Keratinocyte (primary cell): ENCODE data around the gene NUFIP2. TPM values are rescaled to one million over a fixed set of nuclear protein-coding genes. Genes with fewer than 3 reads are reported as not detected.

Experiments used
- DNase-seq: peaks from one replicate; pipeline ENCODE4 v3.0.0-alpha.2; 2011; ENCODE audit warnings: low read depth, missing footprints, low spot score
- FAIRE-seq: peaks from 2 replicates; lab custom pipeline; 2011; peaks lifted over from hg19 to GRCh38; lab: Jason Lieb, UNC
- H2AFZ ChIP-seq: 2 replicates; pipeline ENCODE4 v1.6.0; 2012; ENCODE audit warnings: low read length, control low read depth, inconsistent platforms; ENCODE audit not compliant: control insufficient read depth
- H3K27ac ChIP-seq: 2 replicates; pipeline ENCODE4 v1.5.1; 2011; ENCODE audit warnings: low read length; ENCODE audit not compliant: control insufficient read depth, insufficient read depth
- H3K27me3 ChIP-seq: 3 replicates; pipeline ENCODE4 v1.6.0; 2011; ENCODE audit warnings: low read length; ENCODE audit not compliant: control insufficient read depth, insufficient read depth; ENCODE audit errors: extremely low read depth
- H3K36me3 ChIP-seq, 2 experiments: 2 replicates in 1 of 2; 3 replicates in 1 of 2; pipeline ENCODE4 v1.5.1; 2011; ENCODE audit warnings: low read length in 2 of 2, mild to moderate bottlenecking in 1 of 2; ENCODE audit not compliant: control insufficient read depth in 2 of 2, insufficient read depth in 2 of 2; ENCODE audit errors: extremely low read depth in 1 of 2
- H3K4me1 ChIP-seq: 3 replicates; pipeline ENCODE4 v1.5.1; 2011; ENCODE audit warnings: low read length; ENCODE audit not compliant: control insufficient read depth, insufficient read depth; ENCODE audit errors: extremely low read depth
- H3K4me2 ChIP-seq: 3 replicates; pipeline ENCODE4 v1.6.0; 2011; ENCODE audit warnings: low read depth, low read length; ENCODE audit not compliant: control insufficient read depth, insufficient read depth; ENCODE audit errors: extremely low read depth
- H3K4me3 ChIP-seq, 3 experiments: fragments of 200-600 bp in 1 of 3; sonication (generic) in 1 of 3; 2 replicates in 2 of 3; 3 replicates in 1 of 3; pipeline ENCODE4 v1.5.1; 2011 to 2016; ENCODE audit warnings: low read length in 3 of 3, mild to moderate bottlenecking in 3 of 3, control low read depth in 2 of 3, inconsistent platforms in 1 of 3, low read depth in 1 of 3, mixed read lengths in 1 of 3, mixed run types in 1 of 3, moderate library complexity in 1 of 3; ENCODE audit not compliant: control insufficient read depth in 2 of 3, insufficient read depth in 2 of 3; ENCODE audit errors: extremely low read depth in 1 of 3
- H3K79me2 ChIP-seq: 2 replicates; pipeline ENCODE4 v1.6.0; 2012; ENCODE audit warnings: low read length; ENCODE audit not compliant: control insufficient read depth, insufficient read depth
- H3K9ac ChIP-seq: 3 replicates; pipeline ENCODE4 v1.6.0; 2011; ENCODE audit warnings: low read length; ENCODE audit not compliant: control insufficient read depth, insufficient read depth; ENCODE audit errors: extremely low read depth
- H3K9me1 ChIP-seq: 3 replicates; pipeline ENCODE4 v1.6.0; 2011; ENCODE audit warnings: low read length; ENCODE audit not compliant: control insufficient read depth, insufficient read depth; ENCODE audit errors: extremely low read depth
- H3K9me3 ChIP-seq: 2 replicates; pipeline ENCODE4 v1.5.1; 2012; ENCODE audit warnings: low read depth, low read length; ENCODE audit not compliant: control insufficient read depth
- H4K20me1 ChIP-seq: 3 replicates; pipeline ENCODE4 v1.6.0; 2011; ENCODE audit warnings: low read length; ENCODE audit not compliant: control insufficient read depth, insufficient read depth; ENCODE audit errors: extremely low read depth
- CTCF ChIP-seq, 3 experiments: IDR thresholded peaks in 1 of 3; conservative IDR thresholded peaks in 1 of 3; optimal IDR thresholded peaks in 1 of 3; 2 replicates in 2 of 3; 3 replicates in 1 of 3; pipeline versions ENCODE3 to v1.5.1; 2011; ENCODE audit warnings: low read length in 3 of 3, mild to moderate bottlenecking in 3 of 3, moderate library complexity in 2 of 3, control low read depth in 1 of 3, inconsistent platforms in 1 of 3; ENCODE audit not compliant: insufficient read depth in 2 of 3; ENCODE audit errors: extremely low read depth in 1 of 3
- EZH2 ChIP-seq: IDR thresholded peaks from one replicate; pipeline ENCODE4 v1.6.1; 2012; ENCODE audit warnings: inconsistent platforms, mild to moderate bottlenecking, low read length, moderate library complexity
- dilution Hi-C: fragments of 300-500 bp; cut with MboI; formaldehyde crosslinking; loops from one replicate; pipeline ENCODE4 v1.7.0; 2020; ENCODE audit warnings: low sequenced_read_pairs; ENCODE audit not compliant: extremely low pct_ligation_motif_present
- polyA plus RNA-seq, 5 experiments: library from polyadenylated mRNA; depleted of rRNA in 3 of 5; stranded (reverse) in 3 of 5; stranded (forward) in 1 of 5; unstranded in 1 of 5; fragments of >200 nt; gene quantifications; 1 replicate in 1 of 5; 2 replicates in 3 of 5; 3 replicates in 1 of 5; pipeline versions ENCODE4 v1.2.1 to v1.2.3, GENCODE V29; 2011 to 2012; ENCODE audit warnings: missing spikeins in 2 of 5, low read depth in 1 of 5, low replicate concordance in 1 of 5

The NUFIP2 gene
- polyA plus RNA-seq, 1 donor (not counting 4 experiments of a cell fraction or from before 2014, with no cell fraction given), result 22.0 TPM

GRCh38 chr17:29252101-29252791 is 41.7 kb downstream of the NUFIP2 start:
- Histone ChIP-seq H3K9me3 (no peaks in the 10 kb centered on the region), H3K27me3 (no peaks in the 10 kb centered on the region), H4K20me1 (no peaks in the 10 kb centered on the region), H3K4me3 (no peak overlapping the region), H3K36me3 (peaks cover 0 to 5% of the 10 kb centered on the region in 2 experiments), H3K9ac (no peak overlapping the region), H3K27ac (no peak overlapping the region), H2AFZ (no peak overlapping the region), H3K79me2 (no peaks in the 10 kb centered on the region), H3K9me1 (no peaks in the 10 kb centered on the region), H3K4me1 (peaks cover 2% of the 10 kb centered on the region), H3K4me2 (no peak overlapping the region)
- FAIRE-seq (no peak), DNase-seq (no peak)
- dilution Hi-C loops, result no loop called here
- no peak for TF ChIP-seq EZH2
- TF ChIP-seq CTCF (optimal IDR thresholded peaks at IDR 0.05 in 1 of 3, IDR thresholded peaks at IDR 0.05 in 1 of 3, conservative IDR thresholded peaks at IDR 0.05 in 1 of 3; ENCODE audit: extremely low read depth in 1 of 3, insufficient read depth in 2 of 3, low read length in 3 of 3), result peak in 2 of 3 experiments; percentile 31 to 49

GRCh38 chr17:29251184-29251583 is 42.8 kb downstream of the NUFIP2 start:
- no peak overlapping the region for H3K27ac ChIP-seq

More at GRCh38 chr17:29251184-29251583, 42.8 kb downstream of the NUFIP2 start:
- H3K9me3 ChIP-seq, result no peaks in the 10 kb centered on the region
- TF ChIP-seq EZH2, result no peak
- TF ChIP-seq CTCF (optimal IDR thresholded peaks at IDR 0.05 in 1 of 3, IDR thresholded peaks at IDR 0.05 in 1 of 3, conservative IDR thresholded peaks at IDR 0.05 in 1 of 3; ENCODE audit: extremely low read depth in 1 of 3, insufficient read depth in 2 of 3, low read length in 3 of 3), result no peak
- dilution Hi-C loops, result no loop called here
- no peak overlapping the region for H2AFZ ChIP-seq
- no peak overlapping the region for H3K4me3 ChIP-seq
- H3K9me1 ChIP-seq, result no peaks in the 10 kb centered on the region
- DNase-seq (no peak), FAIRE-seq (no peak)
- H3K27me3 ChIP-seq, result no peaks in the 10 kb centered on the region
- no peaks in the 10 kb centered on the region for H3K79me2 ChIP-seq
- H4K20me1 ChIP-seq, result no peaks in the 10 kb centered on the region
- H3K4me1 ChIP-seq, result peaks cover 8% of the 10 kb centered on the region
- H3K4me2 ChIP-seq, result no peak overlapping the region
- no peak overlapping the region for H3K9ac ChIP-seq
- peaks cover 0 to 4% of the 10 kb centered on the region in 2 experiments for H3K36me3 ChIP-seq
